GM23338 (cell line): ENCODE measurements around the gene HMGXB3. TPM values are rescaled to one million over a fixed set of nuclear protein-coding genes. Genes with fewer than 3 reads are reported as not detected.

Experiments
- ATAC-seq: fragments of 200-7000 bp; cut with Tn5 transposase; 3 replicates; pipeline ENCODE4 v1.9.1; 2020
- DNase-seq: peaks from one replicate; pipeline ENCODE4 v3.0.0-alpha.2; 2015; ENCODE audit warnings: low spot score
- H2AFZ ChIP-seq: fragments of 200-600 bp; sonication (generic); 2 replicates; pipeline ENCODE4 v1.8.0; 2016; ENCODE audit warnings: antibody characterized with exemption, mild to moderate bottlenecking, moderate library complexity
- H3F3A ChIP-seq: fragments of 200-600 bp; sonication (generic); replicated peaks from 2 replicates; pipeline ENCODE4 v1.8.0; 2017; ENCODE audit warnings: antibody characterized with exemption, mixed run types, low read depth
- H3K27ac ChIP-seq: fragments of 200-600 bp; sonication (generic); 2 replicates; pipeline ENCODE4 v1.6.1; 2016; ENCODE audit warnings: low read depth
- H3K27me3 ChIP-seq: fragments of 200-600 bp; sonication (generic); 2 replicates; pipeline ENCODE4 v1.8.0; 2016; ENCODE audit warnings: mild to moderate bottlenecking, mixed run types, moderate library complexity; ENCODE audit not compliant: insufficient read depth
- H3K36me3 ChIP-seq: fragments of 200-600 bp; sonication (generic); 2 replicates; pipeline ENCODE4 v1.8.0; 2016; ENCODE audit warnings: mild to moderate bottlenecking; ENCODE audit not compliant: insufficient read depth
- H3K4me1 ChIP-seq: fragments of 200-600 bp; sonication (generic); 2 replicates; pipeline ENCODE4 v1.8.0; 2016; ENCODE audit warnings: mild to moderate bottlenecking, moderate library complexity; ENCODE audit not compliant: insufficient read depth
- H3K4me2 ChIP-seq: fragments of 200-600 bp; sonication (generic); 2 replicates; pipeline ENCODE4 v1.7.1; 2017; ENCODE audit warnings: mixed run types
- H3K4me3 ChIP-seq: fragments of 200-600 bp; sonication (generic); 2 replicates; pipeline ENCODE4 v1.6.1; 2016; ENCODE audit warnings: mixed run types
- H3K79me2 ChIP-seq: fragments of 200-600 bp; sonication (generic); replicated peaks from 2 replicates; pipeline ENCODE4 v1.8.0; 2017; ENCODE audit warnings: mild to moderate bottlenecking; ENCODE audit not compliant: insufficient read depth
- H3K9me2 ChIP-seq: fragments of 200-600 bp; sonication (generic); 2 replicates; pipeline ENCODE4 v1.8.0; 2017; ENCODE audit not compliant: insufficient read depth
- H4K20me1 ChIP-seq: fragments of 200-600 bp; sonication (generic); replicated peaks from 2 replicates; pipeline ENCODE4 v1.8.0; 2017; ENCODE audit warnings: mild to moderate bottlenecking; ENCODE audit not compliant: insufficient read depth
- H3K27ac Mint-ChIP-seq: 2 replicates; pipeline ENCODE4 v1.8.0; 2020; ENCODE audit warnings: inconsistent platforms, mild to moderate bottlenecking, moderate library complexity, mixed read lengths
- H3K27me3 Mint-ChIP-seq: 3 replicates; pipeline ENCODE4 v1.8.0; 2022; ENCODE audit warnings: low read depth, mild to moderate bottlenecking, moderate library complexity, mixed read lengths, inconsistent platforms; ENCODE audit not compliant: insufficient read depth, poor library complexity
- H3K36me3 Mint-ChIP-seq: 3 replicates; pipeline ENCODE4 v1.8.0; 2021; ENCODE audit warnings: low read depth, mild to moderate bottlenecking, inconsistent platforms, moderate library complexity, mixed read lengths
- H3K4me1 Mint-ChIP-seq: 3 replicates; pipeline ENCODE4 v1.8.0; 2020; ENCODE audit warnings: mild to moderate bottlenecking, inconsistent platforms, mixed read lengths
- H3K4me3 Mint-ChIP-seq: 3 replicates; pipeline ENCODE4 v1.8.0; 2021; ENCODE audit warnings: moderate library complexity, mild to moderate bottlenecking, inconsistent platforms, mixed read lengths
- H3K9me3 Mint-ChIP-seq: 3 replicates; pipeline ENCODE4 v1.8.0; 2020; ENCODE audit warnings: moderate library complexity, mild to moderate bottlenecking, inconsistent platforms, mixed read lengths
- CREB1 ChIP-seq: fragments of 250-450 bp; sonication (Bioruptor Pico); IDR thresholded peaks from 2 replicates; pipeline ENCODE4 v1.5.0; 2020; ENCODE audit warnings: low read depth, mild to moderate bottlenecking, moderate library complexity
- EZH2 ChIP-seq: fragments of 200-600 bp; sonication (generic); IDR thresholded peaks from one replicate; pipeline ENCODE4 v1.8.0; 2017; ENCODE audit warnings: antibody characterized with exemption, mild to moderate bottlenecking, low read depth; ENCODE audit not compliant: unreplicated experiment
- EZH2phosphoT487 ChIP-seq: fragments of 200-600 bp; sonication (generic); IDR thresholded peaks from one replicate; pipeline ENCODE4 v1.8.1; 2018; ENCODE audit warnings: antibody characterized with exemption; ENCODE audit not compliant: unreplicated experiment
- JUNB ChIP-seq: IDR thresholded peaks from one replicate; pipeline ENCODE4 v1.6.1; 2016; ENCODE audit warnings: antibody characterized with exemption; ENCODE audit not compliant: unreplicated experiment
- NANOG ChIP-seq: IDR thresholded peaks from 2 replicates; pipeline ENCODE4 v1.6.1; 2016; ENCODE audit warnings: antibody characterized with exemption, borderline replicate concordance
- POLR2AphosphoS5 ChIP-seq: IDR thresholded peaks from 2 replicates; pipeline ENCODE4 v1.6.1; 2016; ENCODE audit warnings: antibody characterized with exemption, low read depth
- STAT1 ChIP-seq: IDR thresholded peaks from one replicate; pipeline ENCODE4 v1.6.1; 2016; ENCODE audit warnings: antibody characterized with exemption; ENCODE audit not compliant: unreplicated experiment
- ZNF114 ChIP-seq: fragments of 250-450 bp; sonication (Bioruptor Pico); IDR thresholded peaks from 2 replicates; pipeline ENCODE4 v1.5.0; 2020; ENCODE audit warnings: mild to moderate bottlenecking, moderate library complexity
- ZNF331 ChIP-seq: fragments of 250-450 bp; sonication (Bioruptor Pico); IDR thresholded peaks from 2 replicates; pipeline ENCODE4 v1.5.0; 2020; ENCODE audit warnings: low read depth, mild to moderate bottlenecking, moderate library complexity
- polyA plus RNA-seq: library from polyadenylated mRNA; unstranded; fragments of >200 nt; fragmentation: Nextera tagmentation; extraction: Ambion mirVana; gene quantifications from 2 replicates; pipeline ENCODE4 v1.2.1, GENCODE V29; 2016
- total RNA-seq: library from RNA; depleted of rRNA; stranded (reverse); fragments of >200 nt; shearing (Covaris generic); gene quantifications from 2 replicates; pipeline ENCODE4 v1.2.3, GENCODE V29; 2014
- TF ChIP-seq, protein P1 (sequence below): IDR thresholded peaks from 2 replicates; pipeline ENCODE4 v1.6.1; 2016; ENCODE audit warnings: antibody characterized with exemption
- TF ChIP-seq, protein P2 (sequence below): IDR thresholded peaks from one replicate; pipeline ENCODE4 v1.6.1; 2018; ENCODE audit warnings: antibody characterized with exemption; ENCODE audit not compliant: unreplicated experiment
- TF ChIP-seq, protein P3 (sequence below), 2 experiments: fragments of 200-600 bp in 1 of 2; sonication (generic) in 1 of 2; conservative IDR thresholded peaks; 2 replicates each; pipeline versions ENCODE4 v1.5.1 to v1.6.1; 2016 to 2017; ENCODE audit warnings: antibody characterized with exemption in 2 of 2, low read depth in 2 of 2, mild to moderate bottlenecking in 2 of 2, moderate library complexity in 1 of 2
- TF ChIP-seq, protein P4 (sequence below): fragments of 250-450 bp; sonication (Bioruptor Pico); IDR thresholded peaks from 2 replicates; pipeline ENCODE4 v1.5.0; 2020; ENCODE audit warnings: mild to moderate bottlenecking, moderate library complexity

Gene HMGXB3
- total and polyA plus RNA-seq, 2 experiments from 2014 or later, result 9.4 to 37.9 TPM

DNA sequence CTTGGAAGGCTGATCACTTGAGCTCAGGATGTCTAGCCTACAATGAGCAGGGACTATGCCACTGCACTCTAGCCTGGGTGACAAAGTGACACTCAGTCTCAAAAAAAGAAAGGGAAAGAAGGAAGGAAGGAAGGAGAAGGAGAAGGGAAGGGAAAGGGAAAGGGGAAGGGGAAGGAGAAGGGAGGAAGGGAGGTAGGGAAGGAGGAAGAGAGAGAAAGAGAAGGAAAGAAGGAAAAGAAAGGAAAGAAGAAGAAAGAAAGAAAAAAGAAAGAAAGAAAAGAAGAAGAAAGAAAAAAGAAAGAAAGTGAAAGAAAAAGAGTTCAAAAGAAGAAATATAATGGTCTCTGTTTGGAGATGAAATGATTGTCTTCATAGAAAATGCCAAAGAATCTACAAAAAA, 96.6 kb downstream of the HMGXB3 start:
- Histone ChIP-seq H4K20me1 (no peaks in the 10 kb centered on the region), H3K79me2 (no peaks in the 10 kb centered on the region), H3K36me3 (no peaks in the 10 kb centered on the region), H2AFZ (no peak overlapping the region), H3K27ac (no peak overlapping the region), H3K4me1 (no peaks in the 10 kb centered on the region), H3K9me2 (no peaks in the 10 kb centered on the region), H3K4me3 (no peak overlapping the region), H3F3A (no peaks in the 10 kb centered on the region), H3K27me3 (no peaks in the 10 kb centered on the region), H3K4me2 (no peak overlapping the region)
- H3K9me3 Mint-ChIP-seq, result no peaks in the 10 kb centered on the region
- ATAC-seq (no peak), DNase-seq (no peak)
- no peak overlapping the region for H3K27ac Mint-ChIP-seq
- H3K36me3 Mint-ChIP-seq, result no peaks in the 10 kb centered on the region
- peaks cover 3% of the 10 kb centered on the region for H3K27me3 Mint-ChIP-seq
- no peak for TF ChIP-seq POLR2AphosphoS5
- TF ChIP-seq, protein P1, sequence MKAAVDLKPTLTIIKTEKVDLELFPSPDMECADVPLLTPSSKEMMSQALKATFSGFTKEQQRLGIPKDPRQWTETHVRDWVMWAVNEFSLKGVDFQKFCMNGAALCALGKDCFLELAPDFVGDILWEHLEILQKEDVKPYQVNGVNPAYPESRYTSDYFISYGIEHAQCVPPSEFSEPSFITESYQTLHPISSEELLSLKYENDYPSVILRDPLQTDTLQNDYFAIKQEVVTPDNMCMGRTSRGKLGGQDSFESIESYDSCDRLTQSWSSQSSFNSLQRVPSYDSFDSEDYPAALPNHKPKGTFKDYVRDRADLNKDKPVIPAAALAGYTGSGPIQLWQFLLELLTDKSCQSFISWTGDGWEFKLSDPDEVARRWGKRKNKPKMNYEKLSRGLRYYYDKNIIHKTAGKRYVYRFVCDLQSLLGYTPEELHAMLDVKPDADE, result no peak
- TF ChIP-seq, protein P2, sequence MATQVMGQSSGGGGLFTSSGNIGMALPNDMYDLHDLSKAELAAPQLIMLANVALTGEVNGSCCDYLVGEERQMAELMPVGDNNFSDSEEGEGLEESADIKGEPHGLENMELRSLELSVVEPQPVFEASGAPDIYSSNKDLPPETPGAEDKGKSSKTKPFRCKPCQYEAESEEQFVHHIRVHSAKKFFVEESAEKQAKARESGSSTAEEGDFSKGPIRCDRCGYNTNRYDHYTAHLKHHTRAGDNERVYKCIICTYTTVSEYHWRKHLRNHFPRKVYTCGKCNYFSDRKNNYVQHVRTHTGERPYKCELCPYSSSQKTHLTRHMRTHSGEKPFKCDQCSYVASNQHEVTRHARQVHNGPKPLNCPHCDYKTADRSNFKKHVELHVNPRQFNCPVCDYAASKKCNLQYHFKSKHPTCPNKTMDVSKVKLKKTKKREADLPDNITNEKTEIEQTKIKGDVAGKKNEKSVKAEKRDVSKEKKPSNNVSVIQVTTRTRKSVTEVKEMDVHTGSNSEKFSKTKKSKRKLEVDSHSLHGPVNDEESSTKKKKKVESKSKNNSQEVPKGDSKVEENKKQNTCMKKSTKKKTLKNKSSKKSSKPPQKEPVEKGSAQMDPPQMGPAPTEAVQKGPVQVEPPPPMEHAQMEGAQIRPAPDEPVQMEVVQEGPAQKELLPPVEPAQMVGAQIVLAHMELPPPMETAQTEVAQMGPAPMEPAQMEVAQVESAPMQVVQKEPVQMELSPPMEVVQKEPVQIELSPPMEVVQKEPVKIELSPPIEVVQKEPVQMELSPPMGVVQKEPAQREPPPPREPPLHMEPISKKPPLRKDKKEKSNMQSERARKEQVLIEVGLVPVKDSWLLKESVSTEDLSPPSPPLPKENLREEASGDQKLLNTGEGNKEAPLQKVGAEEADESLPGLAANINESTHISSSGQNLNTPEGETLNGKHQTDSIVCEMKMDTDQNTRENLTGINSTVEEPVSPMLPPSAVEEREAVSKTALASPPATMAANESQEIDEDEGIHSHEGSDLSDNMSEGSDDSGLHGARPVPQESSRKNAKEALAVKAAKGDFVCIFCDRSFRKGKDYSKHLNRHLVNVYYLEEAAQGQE, result no peak
- TF ChIP-seq JUNB, result no peak
- no peak for TF ChIP-seq ZNF331 (CRISPR knock-in tag)
- TF ChIP-seq, protein P3, sequence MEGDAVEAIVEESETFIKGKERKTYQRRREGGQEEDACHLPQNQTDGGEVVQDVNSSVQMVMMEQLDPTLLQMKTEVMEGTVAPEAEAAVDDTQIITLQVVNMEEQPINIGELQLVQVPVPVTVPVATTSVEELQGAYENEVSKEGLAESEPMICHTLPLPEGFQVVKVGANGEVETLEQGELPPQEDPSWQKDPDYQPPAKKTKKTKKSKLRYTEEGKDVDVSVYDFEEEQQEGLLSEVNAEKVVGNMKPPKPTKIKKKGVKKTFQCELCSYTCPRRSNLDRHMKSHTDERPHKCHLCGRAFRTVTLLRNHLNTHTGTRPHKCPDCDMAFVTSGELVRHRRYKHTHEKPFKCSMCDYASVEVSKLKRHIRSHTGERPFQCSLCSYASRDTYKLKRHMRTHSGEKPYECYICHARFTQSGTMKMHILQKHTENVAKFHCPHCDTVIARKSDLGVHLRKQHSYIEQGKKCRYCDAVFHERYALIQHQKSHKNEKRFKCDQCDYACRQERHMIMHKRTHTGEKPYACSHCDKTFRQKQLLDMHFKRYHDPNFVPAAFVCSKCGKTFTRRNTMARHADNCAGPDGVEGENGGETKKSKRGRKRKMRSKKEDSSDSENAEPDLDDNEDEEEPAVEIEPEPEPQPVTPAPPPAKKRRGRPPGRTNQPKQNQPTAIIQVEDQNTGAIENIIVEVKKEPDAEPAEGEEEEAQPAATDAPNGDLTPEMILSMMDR (conservative IDR thresholded peaks at IDR 0.05; ENCODE audit: low read depth in 2 of 2), result no peak
- TF ChIP-seq EZH2, result no peak
- TF ChIP-seq ZNF114 (CRISPR knock-in tag), result no peak
- no peak for TF ChIP-seq CREB1 (CRISPR knock-in tag)
- TF ChIP-seq NANOG, result no peak
- no peak for TF ChIP-seq EZH2phosphoT487
- TF ChIP-seq, protein P4, sequence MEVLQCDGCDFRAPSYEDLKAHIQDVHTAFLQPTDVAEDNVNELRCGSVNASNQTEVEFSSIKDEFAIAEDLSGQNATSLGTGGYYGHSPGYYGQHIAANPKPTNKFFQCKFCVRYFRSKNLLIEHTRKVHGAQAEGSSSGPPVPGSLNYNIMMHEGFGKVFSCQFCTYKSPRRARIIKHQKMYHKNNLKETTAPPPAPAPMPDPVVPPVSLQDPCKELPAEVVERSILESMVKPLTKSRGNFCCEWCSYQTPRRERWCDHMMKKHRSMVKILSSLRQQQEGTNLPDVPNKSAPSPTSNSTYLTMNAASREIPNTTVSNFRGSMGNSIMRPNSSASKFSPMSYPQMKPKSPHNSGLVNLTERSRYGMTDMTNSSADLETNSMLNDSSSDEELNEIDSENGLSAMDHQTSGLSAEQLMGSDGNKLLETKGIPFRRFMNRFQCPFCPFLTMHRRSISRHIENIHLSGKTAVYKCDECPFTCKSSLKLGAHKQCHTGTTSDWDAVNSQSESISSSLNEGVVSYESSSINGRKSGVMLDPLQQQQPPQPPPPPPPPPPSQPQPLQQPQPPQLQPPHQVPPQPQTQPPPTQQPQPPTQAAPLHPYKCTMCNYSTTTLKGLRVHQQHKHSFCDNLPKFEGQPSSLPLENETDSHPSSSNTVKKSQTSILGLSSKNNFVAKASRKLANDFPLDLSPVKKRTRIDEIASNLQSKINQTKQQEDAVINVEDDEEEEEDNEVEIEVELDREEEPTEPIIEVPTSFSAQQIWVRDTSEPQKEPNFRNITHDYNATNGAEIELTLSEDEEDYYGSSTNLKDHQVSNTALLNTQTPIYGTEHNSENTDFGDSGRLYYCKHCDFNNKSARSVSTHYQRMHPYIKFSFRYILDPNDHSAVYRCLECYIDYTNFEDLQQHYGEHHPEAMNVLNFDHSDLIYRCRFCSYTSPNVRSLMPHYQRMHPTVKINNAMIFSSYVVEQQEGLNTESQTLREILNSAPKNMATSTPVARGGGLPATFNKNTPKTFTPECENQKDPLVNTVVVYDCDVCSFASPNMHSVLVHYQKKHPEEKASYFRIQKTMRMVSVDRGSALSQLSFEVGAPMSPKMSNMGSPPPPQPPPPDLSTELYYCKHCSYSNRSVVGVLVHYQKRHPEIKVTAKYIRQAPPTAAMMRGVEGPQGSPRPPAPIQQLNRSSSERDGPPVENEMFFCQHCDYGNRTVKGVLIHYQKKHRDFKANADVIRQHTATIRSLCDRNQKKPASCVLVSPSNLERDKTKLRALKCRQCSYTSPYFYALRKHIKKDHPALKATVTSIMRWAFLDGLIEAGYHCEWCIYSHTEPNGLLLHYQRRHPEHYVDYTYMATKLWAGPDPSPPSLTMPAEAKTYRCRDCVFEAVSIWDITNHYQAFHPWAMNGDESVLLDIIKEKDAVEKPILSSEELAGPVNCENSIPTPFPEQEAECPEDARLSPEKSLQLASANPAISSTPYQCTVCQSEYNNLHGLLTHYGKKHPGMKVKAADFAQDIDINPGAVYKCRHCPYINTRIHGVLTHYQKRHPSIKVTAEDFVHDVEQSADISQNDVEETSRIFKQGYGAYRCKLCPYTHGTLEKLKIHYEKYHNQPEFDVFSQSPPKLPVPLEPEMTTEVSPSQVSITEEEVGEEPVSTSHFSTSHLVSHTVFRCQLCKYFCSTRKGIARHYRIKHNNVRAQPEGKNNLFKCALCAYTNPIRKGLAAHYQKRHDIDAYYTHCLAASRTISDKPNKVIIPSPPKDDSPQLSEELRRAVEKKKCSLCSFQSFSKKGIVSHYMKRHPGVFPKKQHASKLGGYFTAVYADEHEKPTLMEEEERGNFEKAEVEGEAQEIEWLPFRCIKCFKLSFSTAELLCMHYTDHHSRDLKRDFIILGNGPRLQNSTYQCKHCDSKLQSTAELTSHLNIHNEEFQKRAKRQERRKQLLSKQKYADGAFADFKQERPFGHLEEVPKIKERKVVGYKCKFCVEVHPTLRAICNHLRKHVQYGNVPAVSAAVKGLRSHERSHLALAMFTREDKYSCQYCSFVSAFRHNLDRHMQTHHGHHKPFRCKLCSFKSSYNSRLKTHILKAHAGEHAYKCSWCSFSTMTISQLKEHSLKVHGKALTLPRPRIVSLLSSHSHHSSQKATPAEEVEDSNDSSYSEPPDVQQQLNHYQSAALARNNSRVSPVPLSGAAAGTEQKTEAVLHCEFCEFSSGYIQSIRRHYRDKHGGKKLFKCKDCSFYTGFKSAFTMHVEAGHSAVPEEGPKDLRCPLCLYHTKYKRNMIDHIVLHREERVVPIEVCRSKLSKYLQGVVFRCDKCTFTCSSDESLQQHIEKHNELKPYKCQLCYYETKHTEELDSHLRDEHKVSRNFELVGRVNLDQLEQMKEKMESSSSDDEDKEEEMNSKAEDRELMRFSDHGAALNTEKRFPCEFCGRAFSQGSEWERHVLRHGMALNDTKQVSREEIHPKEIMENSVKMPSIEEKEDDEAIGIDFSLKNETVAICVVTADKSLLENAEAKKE (CRISPR knock-in tag), result no peak
- no peak for TF ChIP-seq STAT1
- no peaks in the 10 kb centered on the region for H3K4me1 Mint-ChIP-seq
- H3K4me3 Mint-ChIP-seq, result no peak overlapping the region
